DOHH2 (cell line): ENCODE data around the gene PALM.

ENCODE experiments used
- CTCF ChIP-seq: fragments of 200-600 bp; sonication (generic); IDR thresholded peaks from one replicate; pipeline ENCODE4 v1.5.1; 2014; ENCODE audit warnings: antibody characterized with exemption, mild to moderate bottlenecking, low read depth, low read length; ENCODE audit not compliant: poor library complexity, severe bottlenecking
- EZH2phosphoT487 ChIP-seq: fragments of 200-600 bp; sonication (generic); IDR thresholded peaks from 2 replicates; pipeline ENCODE4 v1.6.1; 2017; ENCODE audit warnings: borderline replicate concordance, mild to moderate bottlenecking, antibody characterized with exemption, low read length, moderate library complexity, mixed read lengths

- no peak for TF ChIP-seq CTCF
- TF ChIP-seq EZH2phosphoT487 = no peak
Observed at GRCh38 chr19:776549-776948, 67.8 kb downstream of the PALM start.
